Dermis lymphatic vessel endothelial cell (primary cell): ENCODE data around the gene WEE1. TPM values are rescaled to one million over a fixed set of nuclear protein-coding genes. Genes with fewer than 3 reads are reported as not detected.

ENCODE experiments used
- total RNA-seq: library from RNA; depleted of rRNA; stranded (reverse); fragments of >200 nt; gene quantifications from 2 replicates; pipeline ENCODE4 v1.2.1, GENCODE V29; 2014

Gene WEE1
- 10.3 and 17.8 TPM in 2 replicates for total RNA-seq

GRCh38 chr11:9573052-9573774 is at the start of gene WEE1:
TSS of gene WEE1 (plus strand) at chr11:9573670. CDS start at chr11:9573934, 264 bp downstream.

Other genes starting within 250 kb of the WEE1 start
- gene IPO7, start 189.0 kb upstream of the WEE1 start, total RNA-seq: 77.5 and 128 TPM in 2 replicates
- 28.4 and 33.1 TPM in 2 replicates for gene ZNF143, start 112.7 kb upstream of the WEE1 start, total RNA-seq
- 51.7 and 87.1 TPM in 2 replicates for gene SWAP70, start 90.4 kb downstream of the WEE1 start, total RNA-seq